Colonic mucosa (tissue), 4 donors: ENCODE results near the gene STING1. TPM values are rescaled to one million over a fixed set of nuclear protein-coding genes. Genes with fewer than 3 reads are reported as not detected.

Source experiments
- DNase-seq: peaks from one replicate; pipeline ENCODE4 v3.0.0-alpha.2; 2020
- H3K27ac ChIP-seq: fragments of 200-600 bp; one replicate; pipeline ENCODE4 v1.8.0; 2021
- H3K27me3 ChIP-seq: fragments of 200-600 bp; one replicate; pipeline ENCODE4 v1.8.0; 2021
- H3K36me3 ChIP-seq: fragments of 200-600 bp; one replicate; pipeline ENCODE4 v1.8.0; 2021
- H3K4me1 ChIP-seq: fragments of 200-600 bp; one replicate; pipeline ENCODE4 v1.8.0; 2021; ENCODE audit warnings: mild to moderate bottlenecking
- H3K4me3 ChIP-seq: fragments of 200-600 bp; one replicate; pipeline ENCODE4 v1.8.0; 2021
- H3K9ac ChIP-seq, 2 donors: one replicate each; pipeline ENCODE4 v1.7.0; 2013; ENCODE audit warnings: control low read depth in 2 of 2, low read depth in 2 of 2, low read length in 2 of 2
- H3K9me3 ChIP-seq: fragments of 200-600 bp; one replicate; pipeline ENCODE4 v1.8.0; 2021
- CTCF ChIP-seq: fragments of 200-600 bp; IDR thresholded peaks from one replicate; pipeline ENCODE4 v1.8.0; 2022; ENCODE audit warnings: antibody characterized with exemption, mild to moderate bottlenecking
- intact Hi-C: fragments of 100-400 bp; cut with DNase I; formaldehyde crosslinking; loops from one replicate; pipeline ENCODE4 v1.14.1; 2022
- total RNA-seq, 2 donors: library from RNA; stranded (reverse); fragmentation: NEBNext Ultra II Directional in 1 of 2; extraction: Animal tissue kit (Norgen Biotek cat#: 25700) in 1 of 2; gene quantifications; one replicate each; pipeline ENCODE4 v1.2.1, GENCODE V29; 2021
- donor health status: healthy.
- donor health status: DM: no; HTN: no; CAD: no.
- donor health status: DM: no; HTN: no; CAD: no.

STING1 gene
- total RNA-seq, 2 donors from 2014 or later, result 49.0 to 49.2 TPM

- Histone ChIP-seq H3K4me1 (peaks cover 9% of the 10 kb centered on the region), H3K9ac (peak within 1 kb of the TSS; percentile 69 to 89), H3K27ac (peak within 1 kb of the TSS; percentile 77), H3K9me3 (no peaks in the 10 kb centered on the region), H3K4me3 (peak within 1 kb of the TSS; percentile 31), H3K27me3 (no peaks in the 10 kb centered on the region), H3K36me3 (no peaks in the 10 kb centered on the region)
- peak; percentile 80 for DNase-seq
- no peak for TF ChIP-seq CTCF
- intact Hi-C loops, result no loop called here
Observed at GRCh38 chr5:139470821-139471300, 11.7 kb downstream of the STING1 start, which contains the start of gene SMIM33. SMIM33 (plus strand) TSS chr5:139471004; CDS start chr5:139471122, 118 bp downstream.

GRCh38 chr5:139468421-139468931 is 14.1 kb downstream of the STING1 start:
- no peak for DNase-seq
- Histone ChIP-seq H3K27me3 (no peaks in the 10 kb centered on the region), H3K4me3 (no peak overlapping the region), H3K9ac (no peak overlapping the region), H3K4me1 (no peaks in the 10 kb centered on the region), H3K27ac (no peak overlapping the region), H3K9me3 (no peaks in the 10 kb centered on the region), H3K36me3 (no peaks in the 10 kb centered on the region)
- no peak for TF ChIP-seq CTCF
- intact Hi-C loops, result no loop called here

GRCh38 chr5:139462586-139463276 is 19.8 kb downstream of the STING1 start, which contains the start of gene ECSCR:
ECSCR (minus strand) TSS chr5:139462743; CDS start chr5:139462670, 73 bp downstream.
- no peaks in the 10 kb centered on the region for H3K9me3 ChIP-seq
- H3K36me3 ChIP-seq, result no peaks in the 10 kb centered on the region
- no peak for TF ChIP-seq CTCF
- no peak within 1 kb of the TSS for H3K4me3 ChIP-seq
- no peaks in the 10 kb centered on the region for H3K27me3 ChIP-seq
- H3K27ac ChIP-seq, result peak within 1 kb of the TSS; percentile 36
- intact Hi-C loops, result no loop called here
- DNase-seq, result no peak
- peaks cover 11% of the 10 kb centered on the region for H3K4me1 ChIP-seq
- peak within 1 kb of the TSS; percentile 9 to 12 for H3K9ac ChIP-seq

GRCh38 chr5:139461698-139462097 is 20.9 kb downstream of the STING1 start:
- peaks cover 11% of the 10 kb centered on the region for H3K4me1 ChIP-seq
- H3K36me3 ChIP-seq, result no peaks in the 10 kb centered on the region
- TF ChIP-seq CTCF, result no peak
- H3K9ac ChIP-seq, result no peak overlapping the region
- no peak overlapping the region for H3K4me3 ChIP-seq
- H3K27me3 ChIP-seq, result no peaks in the 10 kb centered on the region
- intact Hi-C loops, result no loop called here
- no peak for DNase-seq
- peak overlapping the region; percentile 36 for H3K27ac ChIP-seq
- no peaks in the 10 kb centered on the region for H3K9me3 ChIP-seq

GRCh38 chr5:139461176-139461575 is 21.4 kb downstream of the STING1 start:
- no peak for DNase-seq
- Histone ChIP-seq H3K36me3 (no peaks in the 10 kb centered on the region), H3K27ac (no peak overlapping the region), H3K27me3 (no peaks in the 10 kb centered on the region), H3K9ac (peak overlapping the region in 1 of 2 donors; percentile 32), H3K9me3 (no peaks in the 10 kb centered on the region), H3K4me1 (peaks cover 11% of the 10 kb centered on the region), H3K4me3 (no peak overlapping the region)
- intact Hi-C loops, result no loop called here
- no peak for TF ChIP-seq CTCF
